Stimulated activated CD4-positive, alpha-beta T cell treated with anti-CD3 and anti-CD28 coated beads, Interleukin-4, amount 100 ng/mL, for 1 hour (primary cell): ENCODE results near the gene CARMIL1.
A peak's percentile ranks its signal among the peaks of the same experiment; 100 is the strongest.

Experiments used
- DNase-seq: peaks from one replicate; pipeline ENCODE4 v3.0.0-alpha.2; 2020

CARMIL1 gene

DNA sequence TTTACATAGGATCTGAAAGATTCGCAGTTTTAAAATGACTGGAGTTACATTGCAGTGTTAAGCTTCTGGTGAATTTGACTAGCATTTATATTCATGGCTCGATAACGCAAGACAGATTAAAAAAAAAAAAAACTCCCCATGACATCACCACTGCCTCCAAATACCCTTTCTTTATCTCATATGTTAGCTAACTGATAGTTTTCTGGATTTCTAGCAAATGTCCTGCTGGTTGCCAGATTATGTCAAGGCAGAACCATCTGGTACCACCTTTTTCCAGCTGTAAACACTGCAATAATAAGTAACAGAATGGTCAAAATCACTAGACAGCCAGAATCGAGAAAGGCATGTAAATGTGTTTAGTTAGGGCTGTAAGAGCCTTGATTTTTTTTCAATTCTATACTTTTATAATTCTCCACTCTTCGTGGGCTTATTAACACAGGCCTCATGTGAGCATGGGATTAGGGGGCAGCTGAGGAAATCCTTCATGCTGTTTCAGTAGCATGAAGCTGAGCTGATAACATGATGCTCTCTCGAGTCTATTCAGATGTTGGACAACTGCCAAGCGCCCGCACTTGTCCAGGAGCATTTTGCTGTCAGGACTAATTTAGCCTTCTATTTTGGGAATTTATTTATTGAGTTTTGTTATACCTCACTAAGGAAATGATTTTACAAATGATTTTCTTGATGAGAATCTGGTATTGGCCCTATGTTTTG, 206.8 kb downstream of the CARMIL1 start:
- DNase-seq, result no peak

GRCh38 chr6:25486550-25486949, 207.4 kb downstream of the CARMIL1 start:
- no peak for DNase-seq

GRCh38 chr6:25487012-25487411, 207.8 kb downstream of the CARMIL1 start:
- no peak for DNase-seq

DNA sequence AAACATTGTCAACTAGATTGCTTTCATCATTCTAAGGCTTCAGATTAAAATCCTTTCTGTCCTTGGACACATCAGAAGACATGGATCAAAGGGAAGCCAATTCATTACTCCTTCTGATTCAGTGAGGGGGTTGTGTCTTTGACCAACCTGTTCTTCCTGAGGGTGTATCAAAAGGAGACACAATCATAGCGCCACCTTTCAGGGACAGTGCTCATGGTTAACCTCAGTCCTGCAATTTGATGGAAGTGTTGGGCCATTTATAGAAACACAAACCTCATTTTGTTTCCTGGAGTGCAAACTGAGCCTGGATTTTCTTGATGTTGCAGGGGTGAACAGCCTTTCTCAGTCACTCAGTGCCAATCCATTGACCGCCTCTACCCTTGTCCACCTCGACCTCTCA, 209.0 kb downstream of the CARMIL1 start:
- DNase-seq, result no peak

GRCh38 chr6:25489399-25489798, 210.2 kb downstream of the CARMIL1 start:
- DNase-seq, result no peak

- peak; percentile 64 for DNase-seq
These were observed 211.0 kb downstream of the CARMIL1 start for GRCh38 chr6:25490018-25490801.

GRCh38 chr6:25492951-25493350, 213.8 kb downstream of the CARMIL1 start:
- no peak for DNase-seq

GRCh38 chr6:25494469-25494868, 215.3 kb downstream of the CARMIL1 start:
- no peak for DNase-seq

GRCh38 chr6:25497383-25498040, 218.3 kb downstream of the CARMIL1 start:
- DNase-seq, result no peak

DNA sequence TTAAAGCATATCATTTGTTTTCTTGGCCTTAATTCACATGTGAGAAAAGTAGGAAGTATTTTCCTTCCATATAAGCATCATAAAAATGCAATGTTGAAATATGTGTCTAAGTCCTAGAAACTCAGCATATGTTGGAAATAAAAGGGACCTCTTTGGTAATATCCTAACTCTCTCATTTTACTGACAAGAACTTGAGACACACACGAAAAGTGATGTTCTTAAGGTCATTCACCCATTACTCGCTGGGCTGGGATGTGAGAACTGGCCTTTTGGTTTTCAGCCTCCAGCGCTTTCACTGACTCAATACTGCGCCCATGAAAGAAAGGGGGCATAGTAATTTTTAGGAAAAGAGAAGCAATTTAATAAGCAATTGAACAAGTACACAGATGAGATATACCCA, 219.3 kb downstream of the CARMIL1 start:
- no peak for DNase-seq

DNA sequence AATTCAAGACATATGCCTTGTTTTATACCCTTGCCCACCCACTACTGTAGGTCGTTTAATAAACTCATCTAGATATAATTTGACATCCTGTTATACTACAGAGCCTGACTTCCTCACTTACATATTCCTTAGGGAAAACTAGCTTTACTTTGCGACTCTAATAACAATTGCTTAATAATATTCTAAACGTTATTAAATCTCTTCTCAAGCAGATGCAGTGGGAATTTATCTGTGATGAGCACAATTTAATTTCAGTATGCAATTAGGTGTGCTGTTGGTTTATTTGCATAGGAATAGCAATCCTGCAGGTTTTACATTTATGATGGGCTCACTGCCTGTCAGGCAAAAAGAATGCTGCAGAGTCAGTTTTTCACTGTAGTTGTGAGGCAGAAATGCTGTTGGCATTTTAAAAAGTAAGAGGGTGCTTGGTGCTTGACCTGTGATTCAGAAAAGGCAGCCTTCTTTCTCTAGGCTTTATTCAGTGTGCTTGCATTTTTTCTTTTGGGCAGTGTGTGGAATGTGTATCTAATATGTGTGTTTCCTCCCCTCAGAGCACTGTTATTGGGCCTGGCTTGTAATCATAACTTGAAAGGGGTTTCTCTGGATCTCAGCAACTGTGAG, 220.6 kb downstream of the CARMIL1 start:
- DNase-seq, result no peak

DNA sequence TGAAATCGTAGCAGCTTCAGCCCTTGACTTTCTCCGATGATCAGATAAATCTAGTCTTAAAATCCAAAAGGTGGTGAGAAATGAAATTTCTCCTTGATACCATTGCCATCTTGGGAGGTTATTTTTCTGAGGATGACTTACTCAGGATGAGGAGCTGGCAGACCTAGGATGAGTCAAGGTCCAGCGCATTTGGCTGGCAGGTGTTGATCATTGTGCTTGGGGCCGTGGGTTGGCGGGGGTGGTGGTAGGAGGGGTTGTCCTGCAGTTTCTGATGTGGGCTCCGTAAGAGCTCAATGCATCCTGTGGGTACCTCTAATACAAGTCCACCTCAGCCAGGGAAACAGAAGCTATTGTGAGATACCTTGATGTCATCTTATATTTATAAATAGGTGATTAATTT, 224.5 kb downstream of the CARMIL1 start:
- no peak for DNase-seq

DNA sequence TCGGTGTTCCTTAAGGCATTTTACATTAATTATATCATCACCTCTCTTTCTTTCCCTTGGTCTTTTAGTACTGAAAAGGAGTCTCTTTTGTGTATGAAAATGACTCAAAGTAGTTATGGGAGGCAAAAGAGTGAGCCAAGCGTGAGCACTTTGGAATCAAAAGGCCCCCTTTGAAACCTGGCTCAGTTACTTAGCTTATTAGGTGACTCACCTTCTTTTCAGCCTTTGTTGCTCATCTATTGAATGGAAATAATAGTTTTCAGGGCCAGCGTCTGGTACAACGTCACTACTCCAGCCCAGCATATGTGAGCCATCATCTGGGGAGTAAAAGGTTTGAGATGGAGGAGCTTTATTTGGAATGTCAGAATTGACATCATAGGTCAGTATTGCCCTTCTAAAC, 225.5 kb downstream of the CARMIL1 start:
- no peak for DNase-seq

DNA sequence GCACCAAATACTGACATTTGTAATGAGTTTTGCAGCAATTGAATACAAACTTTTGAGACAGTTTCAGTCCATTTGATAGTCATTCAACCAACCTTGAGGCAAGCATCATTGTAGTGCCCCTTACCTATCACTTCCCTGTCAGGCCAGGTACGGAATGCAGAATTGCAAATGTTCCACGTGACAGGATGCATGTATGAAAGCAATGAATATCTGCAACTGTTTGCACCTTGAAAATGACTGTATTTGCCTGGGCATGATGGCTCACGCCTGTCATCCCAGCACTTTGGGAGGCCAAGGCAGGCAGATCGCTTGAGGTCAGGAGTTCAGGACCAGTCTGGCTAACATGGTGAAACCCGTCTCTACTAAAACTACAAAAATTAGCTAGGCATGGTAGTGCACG, 226.8 kb downstream of the CARMIL1 start:
- no peak for DNase-seq

GRCh38 chr6:25508051-25508450, 228.9 kb downstream of the CARMIL1 start:
- no peak for DNase-seq

DNA sequence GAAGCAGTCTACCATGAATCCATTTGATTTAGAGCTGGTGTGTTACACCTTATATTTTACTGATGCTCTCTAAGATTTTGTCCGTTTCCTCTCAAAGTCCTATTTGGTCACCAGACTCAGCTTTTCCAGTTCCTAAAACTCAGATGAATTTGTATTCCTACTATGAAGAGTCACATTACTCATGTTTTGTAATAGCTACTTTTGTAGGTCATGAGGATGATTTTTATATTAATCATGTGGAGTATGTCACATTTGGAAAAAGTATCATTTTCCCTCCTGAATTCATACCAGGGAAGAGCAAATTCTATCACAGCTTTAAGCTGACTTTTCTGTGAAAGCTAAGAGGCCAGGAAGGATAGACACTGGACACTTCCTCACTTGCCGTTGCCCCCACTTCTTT, 232.2 kb downstream of the CARMIL1 start:
- DNase-seq, result no peak

DNA sequence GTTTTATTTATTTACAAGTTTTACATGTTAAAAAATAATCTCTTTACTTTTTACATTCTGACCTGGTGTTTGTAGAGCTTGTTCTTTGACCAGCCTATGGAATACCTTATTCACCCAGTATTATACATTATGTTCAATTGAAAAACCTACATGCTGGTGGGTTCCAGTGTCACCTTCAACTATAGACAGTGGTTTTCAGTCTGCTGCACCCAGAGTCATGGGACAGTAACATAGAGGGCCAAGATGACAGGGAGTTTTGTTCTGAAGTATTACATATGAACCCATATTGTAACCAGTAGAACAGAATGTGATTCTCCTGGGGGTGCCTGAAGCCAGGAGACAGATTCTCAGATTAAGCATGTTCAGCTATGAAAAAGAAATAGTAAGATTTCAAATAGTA, 233.4 kb downstream of the CARMIL1 start:
- no peak for DNase-seq

DNA sequence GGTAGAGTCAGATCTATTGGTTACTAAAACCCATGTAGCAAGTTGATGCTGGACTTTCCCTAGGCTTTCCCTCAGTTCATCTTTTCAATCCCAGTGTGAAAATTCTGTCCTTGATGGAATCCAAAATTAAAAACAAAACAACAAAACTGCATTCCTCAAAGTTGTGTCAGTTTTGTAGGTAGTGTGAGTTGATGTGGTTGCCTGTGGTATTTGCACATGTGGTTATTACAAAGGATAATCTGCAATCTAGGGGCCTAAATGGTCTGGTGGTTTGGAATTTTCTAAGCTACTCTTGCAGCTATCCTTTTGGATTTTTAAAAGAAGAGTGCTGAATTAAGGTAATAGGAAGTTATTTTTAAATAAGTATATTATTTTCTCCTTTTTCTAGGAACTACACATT, 240.7 kb downstream of the CARMIL1 start:
- DNase-seq, result no peak

DNA sequence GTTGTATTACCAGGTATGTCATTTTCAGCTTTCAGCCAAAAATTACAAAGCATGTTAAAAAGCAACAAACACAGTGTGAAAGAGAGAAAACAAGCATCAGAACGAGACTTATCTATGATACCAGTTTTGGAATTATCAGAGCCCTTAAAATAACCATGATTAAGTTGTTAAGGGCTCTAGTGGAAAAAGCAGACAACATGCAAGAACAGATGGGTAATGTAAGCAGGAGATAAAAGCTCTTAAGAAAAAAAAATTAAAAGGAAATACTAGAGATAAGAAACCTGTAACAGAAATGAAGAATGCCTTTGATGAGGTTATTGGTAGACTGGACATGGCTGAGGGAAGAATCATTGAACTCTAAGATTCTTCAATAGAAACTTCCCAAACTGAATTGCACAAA, 245.4 kb downstream of the CARMIL1 start:
- no peak for DNase-seq

- no peak for DNase-seq
These were observed 245.9 kb downstream of the CARMIL1 start for GRCh38 chr6:25525078-25525477.

GRCh38 chr6:25534942-25535631, 255.9 kb downstream of the CARMIL1 start:
- no peak for DNase-seq

- DNase-seq, result no peak
These were observed 256.6 kb downstream of the CARMIL1 start for GRCh38 chr6:25535632-25536225.

DNA sequence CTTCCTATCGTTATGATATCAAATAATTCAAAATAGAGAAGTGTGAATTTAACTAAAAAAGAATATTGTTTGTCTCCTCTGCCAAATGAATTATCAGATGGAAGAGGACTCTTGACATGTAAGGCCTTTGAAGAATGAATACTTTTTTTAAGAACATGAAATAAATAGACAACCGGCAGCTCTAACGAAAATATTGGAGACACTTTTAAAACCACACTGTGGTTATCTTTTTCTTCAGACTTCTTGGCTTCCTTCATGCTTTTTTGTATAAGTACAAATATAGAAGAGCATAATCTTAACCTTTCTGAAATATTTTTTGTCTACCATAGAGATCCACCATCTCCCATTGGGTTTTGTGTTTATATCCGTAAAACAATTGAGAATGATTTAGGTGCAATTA, 257.6 kb downstream of the CARMIL1 start:
- no peak for DNase-seq
